ENCODE data around the gene LHX6.
A peak's percentile ranks its signal among the peaks of the same experiment; 100 is the strongest.

- no peak for TF ChIP-seq CTCF (IDR thresholded peaks at IDR 0.05; ENCODE audit: insufficient read depth, low read depth, low read length)
- peak; percentile 85 for TF ChIP-seq EZH2 (IDR thresholded peaks at IDR 0.05; ENCODE audit: insufficient read depth, low read length)
Observed at GRCh38 chr9:122219856-122220672, 8.7 kb downstream of the LHX6 start.
